ENCODE data around the gene ENOX1. TPM values are rescaled to one million over a fixed set of nuclear protein-coding genes. Genes with fewer than 3 reads are reported as not detected.

Gene ENOX1
- total and polyA plus RNA-seq, 2 of the 13 experiments (the other 11 are each of a cell fraction or from before 2014, with no cell fraction given), result not detected

DNA sequence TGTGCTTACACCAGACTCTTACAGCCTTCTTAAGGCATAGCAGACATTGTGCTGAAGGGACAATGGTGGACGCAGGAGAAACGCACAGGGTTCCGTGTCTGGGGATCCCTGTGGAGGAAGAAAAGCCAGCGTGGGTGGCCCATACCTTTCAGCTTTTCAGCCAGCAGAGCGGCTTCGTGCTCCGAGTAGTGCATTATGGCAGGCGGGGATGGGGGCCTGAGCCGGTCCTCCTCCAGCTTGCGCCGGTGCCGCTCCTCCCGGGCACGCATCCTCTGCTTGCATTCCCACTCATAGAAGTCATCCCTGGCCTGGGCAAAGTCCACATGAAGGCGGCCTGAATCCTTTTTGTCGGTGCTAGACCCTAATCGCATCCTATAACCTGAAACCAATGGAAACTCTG, 431.0 kb downstream of the ENOX1 start:
- Histone ChIP-seq H3K4me2 (ENCODE audit: low read depth, low read length) (no peak overlapping the region), H3K27ac (ENCODE audit: extremely low read length, insufficient read depth, low read length) (no peak overlapping the region), H3K79me2 (ENCODE audit: insufficient read depth, low read length) (no peaks in the 10 kb centered on the region), H4K20me1 (ENCODE audit: insufficient read depth, low read length) (no peaks in the 10 kb centered on the region), H3K4me3 (replicated peaks in 1 of 3; ENCODE audit: insufficient read depth in 1 of 3, low read depth in 2 of 3, low read length in 3 of 3) (no peak overlapping the region), H3K9ac (ENCODE audit: insufficient read depth, low read depth, low read length) (no peak overlapping the region), H2AFZ (ENCODE audit: low read length) (no peak overlapping the region), H3K9me3 (ENCODE audit: low read length) (no peaks in the 10 kb centered on the region), H3K27me3 (ENCODE audit: control insufficient read depth in 1 of 2, insufficient read depth in 2 of 2, low read length in 2 of 2) (no peaks in the 10 kb centered on the region; a peak in 1 of 5 replicates), H3K36me3 (replicated peaks in 1 of 2; ENCODE audit: control insufficient read depth in 1 of 2, insufficient read depth in 2 of 2, low read length in 2 of 2) (no peaks in the 10 kb centered on the region), H3K4me1 (ENCODE audit: insufficient read depth, low read length) (no peaks in the 10 kb centered on the region)
- CTCF ChIA-PET (ENCODE audit: low intra/inter-chr PET ratio, low total read pairs), result no interaction called here
- FAIRE-seq (no peak), DNase-seq (ENCODE audit: low spot score) (no peak), ATAC-seq (no peak)
- WGBS (ENCODE audit: low lambda C conversion rate), result 48% methylated on average over 16 of the region's 17 CpGs
- in situ Hi-C loops (cut with HindIII; ENCODE audit: extremely low pct_ligation_motif_present, low pct_unique_long_range_greater_than_20kb) (no loop called here), intact Hi-C loops (cut with micrococcal nuclease; ENCODE audit: unreplicated experiment) (no loop called here)
- POLR2A ChIA-PET, result no interaction called here
- BruUV-seq (replicated peaks), result no TSS peak
- TF ChIP-seq FOXC1 (CRISPR knock-in tag; IDR thresholded peaks at IDR 0.05; ENCODE audit: borderline replicate concordance) (no peak), AHR (CRISPR knock-in tag; IDR thresholded peaks at IDR 0.05) (no peak), ZBTB20 (CRISPR knock-in tag; IDR thresholded peaks at IDR 0.05; ENCODE audit: borderline replicate concordance, low read depth) (no peak), ZNF577 (CRISPR knock-in tag; IDR thresholded peaks at IDR 0.05; ENCODE audit: borderline replicate concordance, low read depth) (no peak), ZNF772 (CRISPR knock-in tag; IDR thresholded peaks at IDR 0.05) (no peak), HOXA3 (CRISPR knock-in tag; IDR thresholded peaks at IDR 0.05) (no peak), MIER2 (CRISPR knock-in tag; IDR thresholded peaks at IDR 0.05) (no peak), RFXAP (CRISPR knock-in tag; IDR thresholded peaks at IDR 0.05; ENCODE audit: borderline replicate concordance) (no peak), ZNF713 (CRISPR knock-in tag; IDR thresholded peaks at IDR 0.05) (no peak), MIXL1 (CRISPR knock-in tag; IDR thresholded peaks at IDR 0.05) (no peak)
- TF ChIP-seq, protein P1, sequence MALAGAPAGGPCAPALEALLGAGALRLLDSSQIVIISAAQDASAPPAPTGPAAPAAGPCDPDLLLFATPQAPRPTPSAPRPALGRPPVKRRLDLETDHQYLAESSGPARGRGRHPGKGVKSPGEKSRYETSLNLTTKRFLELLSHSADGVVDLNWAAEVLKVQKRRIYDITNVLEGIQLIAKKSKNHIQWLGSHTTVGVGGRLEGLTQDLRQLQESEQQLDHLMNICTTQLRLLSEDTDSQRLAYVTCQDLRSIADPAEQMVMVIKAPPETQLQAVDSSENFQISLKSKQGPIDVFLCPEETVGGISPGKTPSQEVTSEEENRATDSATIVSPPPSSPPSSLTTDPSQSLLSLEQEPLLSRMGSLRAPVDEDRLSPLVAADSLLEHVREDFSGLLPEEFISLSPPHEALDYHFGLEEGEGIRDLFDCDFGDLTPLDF (CRISPR knock-in tag; IDR thresholded peaks at IDR 0.05), result no peak
- TF ChIP-seq, protein P2, sequence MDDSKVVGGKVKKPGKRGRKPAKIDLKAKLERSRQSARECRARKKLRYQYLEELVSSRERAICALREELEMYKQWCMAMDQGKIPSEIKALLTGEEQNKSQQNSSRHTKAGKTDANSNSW (CRISPR knock-in tag; IDR thresholded peaks at IDR 0.05; ENCODE audit: borderline replicate concordance), result no peak

All from HepG2 (cell line).